Cerebellar cortex (tissue), 1 donor: ENCODE data around the gene NLRP1.

Experiments used
- DNase-seq: peaks from one replicate; pipeline ENCODE4 v3.0.0-alpha.2; 2015; ENCODE audit warnings: low spot score

Gene NLRP1

GRCh38 chr17:5478992-5479391, 105.3 kb downstream of the NLRP1 start:
- no peak for DNase-seq

- DNase-seq = no peak
These were observed 110.4 kb downstream of the NLRP1 start for GRCh38 chr17:5473906-5474305.

- no peak for DNase-seq
These were observed 111.8 kb downstream of the NLRP1 start for GRCh38 chr17:5472511-5472910.

- DNase-seq = no peak
These were observed 116.2 kb downstream of the NLRP1 start for GRCh38 chr17:5468075-5468473.

GRCh38 chr17:5467416-5467815, 116.9 kb downstream of the NLRP1 start:
- DNase-seq = no peak

- DNase-seq = no peak
These were observed 118.0 kb downstream of the NLRP1 start for GRCh38 chr17:5466295-5466694.

GRCh38 chr17:5464717-5465507, 119.4 kb downstream of the NLRP1 start:
- no peak for DNase-seq
